HG02885 (cell line): ENCODE results near the gene LYPLA2.
"Not testable (repeated sequence)": the region's sequence is repeated elsewhere in the genome, so short reads cannot be mapped to it uniquely, and the experiment has no call there.

Source experiments
- ATAC-seq: cut with Tn5 transposase; IDR thresholded peaks from one replicate; pipeline ENCODE4 v1.9.1; 2021; ENCODE audit warnings: mild to moderate bottlenecking; ENCODE audit not compliant: unreplicated experiment, poor library complexity

LYPLA2 gene

GRCh38 chr1:23799570-23800399 lies 8.8 kb downstream of the LYPLA2 start:
- ATAC-seq: peak; percentile 14

GRCh38 chr1:23800400-23801337 lies 9.7 kb downstream of the LYPLA2 start, which contains the start of gene GALE:
GALE (minus strand) TSS chr1:23800754; CDS start chr1:23799007, 1,747 bp downstream.
- ATAC-seq: peak; percentile 81

DNA sequence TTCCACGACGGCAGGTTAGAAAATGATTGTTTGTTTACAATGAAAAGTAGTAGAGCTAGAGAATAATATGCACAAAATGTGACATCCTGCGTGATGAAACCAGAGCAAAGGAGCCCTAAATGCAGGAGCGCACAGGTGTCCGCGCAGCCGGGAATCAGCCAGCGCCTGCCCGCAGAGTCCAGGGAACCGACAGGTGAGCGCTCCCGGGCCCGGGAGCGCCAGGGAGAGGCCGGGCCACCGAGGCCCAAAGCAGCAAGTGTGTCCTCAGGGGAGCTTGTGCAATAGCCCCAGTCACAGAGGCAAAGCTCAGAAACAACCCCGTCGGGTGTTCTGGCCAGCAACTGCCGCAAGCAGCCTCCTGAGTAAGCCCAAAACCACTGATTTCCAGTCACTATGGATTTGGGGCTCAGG lies 10.4 kb downstream of the LYPLA2 start:
- ATAC-seq: no peak

- ATAC-seq: no peak
Measured at GRCh38 chr1:23801876-23802275, 10.9 kb downstream of the LYPLA2 start.

DNA sequence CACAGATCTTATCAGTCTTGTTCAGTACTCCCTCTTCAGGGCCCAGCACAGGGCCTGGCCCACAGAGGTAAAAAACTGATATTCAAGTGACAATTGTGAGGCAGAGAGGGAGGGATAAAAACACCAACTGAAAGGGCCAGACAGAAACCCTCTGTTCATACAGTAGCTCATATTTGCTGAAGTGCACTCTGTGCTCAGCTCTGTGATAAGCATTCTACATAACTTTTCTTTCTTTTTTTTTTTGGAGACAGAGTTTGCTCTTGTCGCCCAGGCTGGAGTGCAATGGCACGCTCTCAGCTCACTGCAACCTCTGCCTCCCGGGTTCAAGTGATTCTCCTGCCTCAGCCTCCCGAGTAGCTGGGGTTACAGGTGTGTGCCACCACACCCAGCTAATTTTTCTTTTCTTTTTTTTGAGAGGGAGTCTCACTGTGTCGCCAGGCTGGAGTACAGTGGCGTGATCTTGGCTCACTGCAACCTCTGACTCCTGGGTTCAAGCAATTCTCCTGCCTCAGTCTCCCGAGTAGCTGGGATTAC lies 11.9 kb downstream of the LYPLA2 start:
- not testable (repeated sequence) for ATAC-seq

DNA sequence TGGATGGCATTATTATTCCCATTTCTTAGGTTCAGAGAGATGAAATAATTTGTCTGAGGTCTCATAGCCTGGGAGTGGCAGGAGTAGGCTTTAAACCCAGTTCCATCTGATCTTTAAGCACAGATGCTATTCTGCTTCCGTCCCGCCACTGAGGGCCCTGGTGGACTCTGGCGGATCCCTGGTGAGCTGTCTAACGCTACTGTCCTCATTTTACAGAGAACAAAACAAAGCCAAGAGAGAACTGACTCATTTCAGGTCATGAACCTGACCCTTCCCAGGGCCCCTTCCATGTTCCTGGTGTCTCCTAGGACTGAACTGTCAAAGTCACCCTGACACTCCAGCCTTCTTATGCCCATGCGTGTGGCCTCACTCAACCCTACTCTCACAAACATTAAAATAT lies 12.7 kb downstream of the LYPLA2 start:
- no peak for ATAC-seq

DNA sequence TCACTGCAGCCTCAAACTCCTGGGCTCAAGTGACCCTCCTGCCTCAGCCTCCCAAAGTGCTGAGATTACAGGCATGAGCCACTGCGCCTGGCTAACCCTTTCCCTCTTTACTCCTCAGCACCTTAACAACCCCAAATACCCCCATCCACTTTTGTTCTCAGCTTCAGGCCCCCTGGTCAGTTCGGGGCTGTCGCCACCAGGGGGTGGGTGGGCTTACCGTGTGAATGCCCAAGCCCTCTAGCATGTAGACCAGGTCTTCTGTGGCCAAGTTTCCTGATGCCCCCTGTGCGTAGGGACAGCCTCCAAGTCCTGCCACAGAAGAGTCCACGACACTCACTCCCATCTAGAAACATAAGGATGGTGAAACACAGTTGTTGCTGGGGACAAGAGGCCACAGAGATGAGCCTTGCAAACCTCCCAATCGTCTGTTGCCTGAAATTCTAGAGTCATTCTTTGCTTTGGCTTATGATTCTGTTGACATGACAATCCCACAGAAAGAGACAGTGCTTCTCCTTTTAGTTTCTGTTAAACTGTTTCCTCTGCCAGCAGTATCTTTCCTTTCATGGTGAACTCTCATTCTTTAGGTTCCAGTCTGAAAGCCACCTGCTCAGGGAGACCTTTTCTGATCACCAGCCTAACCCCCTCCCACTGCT lies 13.4 kb downstream of the LYPLA2 start:
- ATAC-seq: no peak

GRCh38 chr1:23805025-23805424 lies 14.1 kb downstream of the LYPLA2 start:
- ATAC-seq: no peak

GRCh38 chr1:23806280-23806679 lies 15.3 kb downstream of the LYPLA2 start:
- ATAC-seq: no peak

GRCh38 chr1:23807453-23807852 lies 16.5 kb downstream of the LYPLA2 start:
- no peak for ATAC-seq

- ATAC-seq: peak; percentile 50
Measured at GRCh38 chr1:23809751-23810171, 18.8 kb downstream of the LYPLA2 start.

DNA sequence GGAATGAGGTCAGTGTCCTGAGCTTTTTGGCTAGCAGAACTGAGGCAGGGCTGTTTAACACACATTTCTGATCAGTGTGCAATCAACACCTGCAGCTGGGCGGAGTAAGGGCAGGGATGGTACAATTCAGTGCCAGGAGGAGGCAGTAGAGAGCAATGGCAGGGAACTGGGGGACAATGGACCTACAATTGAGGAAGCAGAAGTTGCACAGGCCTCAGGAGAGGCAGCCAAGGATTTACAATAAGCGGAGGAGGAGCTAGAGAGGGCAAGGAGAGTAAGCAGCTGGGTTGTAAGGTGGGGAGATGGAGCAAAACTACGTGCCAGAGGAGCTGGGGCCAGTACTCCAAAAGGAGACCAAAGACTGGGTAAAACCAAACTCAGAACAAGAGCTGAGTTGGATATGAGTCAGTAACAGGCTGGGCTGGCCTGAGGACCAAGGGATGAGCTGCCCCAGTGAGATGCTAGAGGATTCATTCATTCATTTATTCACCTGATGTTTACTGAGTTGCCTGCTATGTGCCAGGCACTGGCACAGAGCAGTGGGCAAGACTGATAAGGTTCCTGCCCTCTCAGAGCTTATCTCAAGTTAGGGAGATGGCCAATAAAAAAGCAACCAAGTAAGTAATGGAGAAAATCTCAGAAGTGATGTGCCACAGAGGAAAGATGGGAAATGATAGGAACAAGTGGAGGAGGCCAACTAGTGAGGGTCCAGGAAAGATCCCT lies 20.0 kb downstream of the LYPLA2 start:
- ATAC-seq: peak; percentile 47

GRCh38 chr1:23814016-23814415 lies 23.1 kb downstream of the LYPLA2 start:
- ATAC-seq: no peak

DNA sequence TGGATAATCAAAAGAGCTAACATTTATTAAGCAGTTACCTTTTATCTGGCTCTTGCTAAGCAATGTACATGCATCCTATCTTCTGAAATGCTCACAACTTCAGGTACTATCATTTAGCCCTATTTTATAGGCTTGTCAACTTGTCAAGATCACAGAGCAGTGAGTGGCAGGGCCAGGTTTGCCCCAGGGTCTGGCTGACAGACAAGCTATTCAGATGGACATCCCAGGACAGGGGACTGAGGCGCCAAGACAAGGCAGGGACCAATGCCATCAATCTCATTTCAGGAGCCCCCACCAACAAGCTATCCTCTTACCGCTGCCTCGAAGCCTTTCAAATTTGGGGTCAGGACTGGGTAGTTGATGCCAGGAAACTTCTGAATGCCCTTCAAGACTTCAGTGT lies 25.4 kb downstream of the LYPLA2 start:
- ATAC-seq: no peak

- ATAC-seq: no peak
Measured at GRCh38 chr1:23816906-23817305, 26.0 kb downstream of the LYPLA2 start.

DNA sequence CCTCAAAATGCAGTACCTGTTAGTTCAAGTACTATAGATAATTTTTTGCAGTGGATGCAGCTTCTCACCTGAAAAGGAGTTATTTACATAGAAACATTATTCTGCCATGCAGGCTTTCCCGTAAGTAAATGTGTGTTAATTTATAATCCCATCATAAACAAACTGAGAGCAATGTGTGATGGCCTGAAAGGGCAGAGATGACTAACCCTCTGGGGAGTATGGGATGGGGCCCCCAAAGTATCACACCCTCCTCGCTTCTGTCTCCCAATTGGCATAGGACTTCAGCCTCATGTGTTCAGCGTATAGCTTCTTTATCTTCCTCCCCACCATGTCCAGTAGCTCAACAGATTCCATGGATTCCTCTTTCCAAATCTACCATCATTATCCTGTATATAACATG lies 26.7 kb downstream of the LYPLA2 start:
- ATAC-seq: no peak

DNA sequence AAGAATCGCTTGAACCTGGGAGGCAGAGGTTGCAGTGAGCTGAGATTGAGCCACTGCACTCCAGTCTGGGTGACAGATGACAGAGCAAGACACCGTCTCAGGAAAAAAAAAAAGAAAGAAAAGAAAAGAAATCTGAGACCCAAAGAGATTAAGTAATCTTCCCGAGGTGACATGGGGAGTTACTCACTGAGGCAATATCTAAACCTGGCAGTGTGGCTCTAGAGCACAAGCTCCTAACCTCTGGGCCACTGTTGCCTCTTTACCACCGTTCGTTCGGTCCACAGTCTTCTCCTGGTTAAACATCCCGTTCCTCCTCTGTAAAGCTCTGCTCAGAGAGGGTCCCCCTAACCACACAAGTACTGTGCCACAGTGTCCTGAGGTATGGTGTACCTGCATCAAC lies 32.8 kb downstream of the LYPLA2 start:
- ATAC-seq: no peak

GRCh38 chr1:23824711-23825075 lies 33.7 kb downstream of the LYPLA2 start:
- no peak for ATAC-seq

DNA sequence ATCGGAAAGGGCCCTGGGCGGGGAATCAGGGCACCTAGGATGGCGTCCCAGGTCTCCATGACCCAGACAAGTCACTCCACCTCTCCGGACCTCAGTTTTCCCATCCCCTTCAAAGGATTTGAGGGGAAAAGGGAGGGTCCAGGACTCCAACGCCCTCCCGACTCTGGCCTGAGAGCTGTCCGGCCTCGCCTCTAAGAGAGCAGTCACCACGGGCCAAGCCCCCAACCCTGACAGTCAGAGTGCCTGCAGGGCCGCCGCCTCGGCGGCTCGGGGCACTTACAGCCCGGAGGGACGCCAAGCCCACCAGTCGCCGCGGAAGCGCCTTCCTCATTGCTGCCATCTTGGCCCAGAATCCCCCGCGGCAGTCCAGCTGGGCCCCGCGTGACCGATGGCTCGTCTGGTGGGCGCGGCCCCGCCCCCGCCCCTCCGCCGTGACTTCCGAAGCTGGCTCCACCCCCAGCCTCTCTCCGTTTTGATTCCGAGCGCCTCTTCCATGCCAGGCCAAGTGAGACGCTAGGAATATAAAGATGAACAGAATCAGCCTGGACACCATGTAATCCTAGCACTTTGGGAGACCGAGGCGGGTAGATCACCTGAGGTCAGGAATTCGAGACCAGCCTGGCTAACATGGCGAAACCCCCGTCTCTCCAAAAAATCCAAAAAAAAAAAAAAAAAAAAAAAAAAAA lies 34.3 kb downstream of the LYPLA2 start, which contains the start of gene HMGCL:
TSS of gene HMGCL (minus strand) at position 354 of the 686 bp plus-strand sequence. CDS start at position 340, 14 bp downstream.
- ATAC-seq: peak; percentile 87
